ENCODE data around the gene MYH7.

The MYH7 gene

DNA sequence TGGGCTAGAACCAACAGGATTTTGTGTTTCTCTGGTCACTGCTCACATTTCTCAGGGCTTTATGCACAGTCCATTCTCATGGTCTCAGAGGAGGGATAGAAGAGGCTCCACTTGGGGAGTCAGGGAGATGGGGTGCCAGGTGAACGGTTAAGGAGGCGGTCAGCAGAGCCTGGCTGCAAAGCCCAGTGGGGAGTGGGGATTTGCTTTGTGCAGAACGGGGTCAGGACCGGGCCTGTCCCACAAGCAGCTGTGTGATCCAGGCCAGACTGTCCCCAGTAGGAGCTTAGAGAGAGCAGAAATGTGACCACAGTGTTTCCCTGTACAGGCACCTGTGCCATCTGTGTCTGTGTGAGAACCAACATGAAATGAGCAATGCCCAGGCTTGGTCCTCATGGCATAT, 54.5 kb downstream of the MYH7 start:
- no peak for TF ChIP-seq CTCF (IDR thresholded peaks at IDR 0.05; ENCODE audit: low read depth, low read length)
- no peak for DNase-seq (ENCODE audit: low read depth in 2 of 2)
- no peak overlapping the region for H3K4me3 ChIP-seq (replicated peaks in 1 of 2; ENCODE audit: low read depth in 2 of 2, low read length in 2 of 2)

DNA sequence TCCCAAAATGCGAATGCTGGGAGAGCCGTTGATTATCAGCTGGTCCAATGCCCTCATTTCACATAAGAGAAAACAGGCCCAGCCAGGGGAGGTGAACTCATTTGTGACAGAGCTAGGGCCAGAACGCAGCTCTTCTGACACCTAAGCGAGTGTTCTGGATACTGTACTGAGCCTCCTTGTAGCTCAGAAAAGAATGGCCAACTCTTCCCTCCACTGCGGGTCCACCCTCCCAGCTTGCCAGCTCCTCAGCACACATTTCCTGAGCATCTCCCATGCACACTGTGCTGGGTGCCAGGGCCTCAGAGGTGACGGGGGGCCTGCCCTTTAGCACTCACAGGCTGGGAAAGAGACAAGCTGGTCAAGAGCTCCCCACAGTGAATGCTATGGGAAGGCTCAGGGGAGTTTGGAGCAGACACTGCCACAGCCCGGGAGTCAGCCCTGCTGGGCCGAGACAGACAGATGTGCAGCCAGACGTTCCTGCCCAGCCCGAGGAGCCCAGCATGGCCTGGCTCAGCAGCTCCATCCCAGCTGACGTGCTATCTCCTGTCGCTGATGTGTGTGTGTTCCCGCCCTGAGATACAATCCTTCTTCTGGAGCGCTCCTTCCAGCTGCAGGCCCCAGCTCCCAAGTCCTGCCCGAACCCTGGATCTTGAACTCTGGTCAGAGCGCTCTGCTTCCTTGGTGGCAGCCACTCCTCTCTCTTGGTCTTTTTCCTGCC, 55.1 kb downstream of the MYH7 start:
- DNase-seq (ENCODE audit: low read depth in 2 of 2) = no peak
- no peak for TF ChIP-seq CTCF (IDR thresholded peaks at IDR 0.05; ENCODE audit: low read depth, low read length)
- no peak overlapping the region for H3K4me3 ChIP-seq (replicated peaks in 1 of 2; ENCODE audit: low read depth in 2 of 2, low read length in 2 of 2)

DNA sequence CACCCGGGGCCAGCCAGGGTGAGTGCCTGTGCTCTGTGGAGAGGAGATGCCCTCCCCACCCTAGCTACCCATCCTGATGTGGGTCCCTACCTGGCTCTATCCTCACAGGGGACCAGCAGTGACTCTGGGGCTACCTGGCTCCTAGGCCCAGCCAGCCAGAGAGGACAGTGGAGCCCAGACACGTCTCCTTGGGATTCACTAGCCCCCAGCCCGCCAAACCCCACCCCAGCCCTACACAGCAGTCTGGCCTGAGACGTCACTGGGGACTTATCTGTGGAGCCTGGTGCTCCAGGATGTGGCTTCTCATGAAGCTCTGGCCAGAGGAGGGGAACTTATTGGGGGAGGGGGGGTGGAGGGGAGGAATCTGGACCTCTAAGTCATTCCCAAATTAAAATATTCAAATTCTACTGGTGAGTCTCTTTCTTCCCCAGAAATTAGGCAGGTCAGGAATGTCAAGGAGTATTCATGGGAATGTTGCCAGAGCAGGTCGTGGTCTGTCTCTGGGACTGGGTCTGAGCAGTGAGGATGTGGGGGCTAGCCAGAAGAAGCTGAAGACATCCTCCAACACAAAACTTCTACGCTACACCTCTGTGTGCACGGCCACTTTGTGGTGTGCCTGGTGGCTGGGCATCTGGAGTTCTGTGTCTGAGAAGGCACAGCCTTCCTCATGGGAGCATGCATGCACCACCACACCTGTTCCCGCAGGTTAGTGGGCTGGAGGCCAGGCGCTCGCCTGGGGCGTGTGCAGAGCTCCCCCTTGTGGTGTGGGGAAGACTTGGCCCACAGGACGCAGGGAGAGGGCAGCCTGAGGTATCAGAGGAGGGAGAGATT, 55.9 kb downstream of the MYH7 start:
- DNase-seq (ENCODE audit: low read depth in 2 of 2) = peak; percentile 41 to 43
- peak; percentile 98 for TF ChIP-seq CTCF (IDR thresholded peaks at IDR 0.05; ENCODE audit: low read depth, low read length)
- H3K4me3 ChIP-seq (replicated peaks in 1 of 2; ENCODE audit: low read depth in 2 of 2, low read length in 2 of 2) = no peak overlapping the region

DNA sequence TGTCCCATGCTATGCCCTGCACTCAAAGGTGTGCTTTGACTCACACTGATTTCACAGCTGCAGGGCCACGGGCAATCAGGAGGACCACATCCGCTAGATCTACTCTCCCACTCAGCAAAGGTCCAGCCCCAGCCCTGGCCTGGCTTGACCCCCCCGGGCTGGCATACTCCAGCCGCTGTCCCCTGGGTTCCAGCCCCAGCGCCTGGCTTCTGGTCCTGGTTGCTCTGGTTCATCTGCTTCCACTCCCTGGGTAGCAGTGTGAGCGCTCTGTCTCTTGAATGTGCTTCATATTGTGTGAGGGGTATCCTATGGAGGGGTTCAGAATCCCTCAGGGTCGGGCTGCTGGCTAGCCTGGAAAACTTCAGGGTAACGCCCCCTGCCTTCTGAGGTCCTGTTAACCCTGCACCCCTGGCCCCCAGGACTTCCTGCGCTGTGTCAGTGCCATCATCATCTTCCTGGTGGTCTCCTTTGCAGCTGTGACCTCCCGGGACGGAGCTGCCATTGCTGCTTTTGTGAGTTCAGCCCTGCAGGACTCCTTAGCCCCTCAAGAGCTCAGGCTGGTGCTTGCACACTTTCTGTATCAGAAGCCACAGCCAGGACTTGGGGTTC, 56.7 kb downstream of the MYH7 start:
- H3K4me3 ChIP-seq (replicated peaks in 1 of 2; ENCODE audit: low read depth in 2 of 2, low read length in 2 of 2) = no peak overlapping the region
- no peak for DNase-seq (ENCODE audit: low read depth in 2 of 2)
- TF ChIP-seq CTCF (IDR thresholded peaks at IDR 0.05; ENCODE audit: low read depth, low read length) = no peak

DNA sequence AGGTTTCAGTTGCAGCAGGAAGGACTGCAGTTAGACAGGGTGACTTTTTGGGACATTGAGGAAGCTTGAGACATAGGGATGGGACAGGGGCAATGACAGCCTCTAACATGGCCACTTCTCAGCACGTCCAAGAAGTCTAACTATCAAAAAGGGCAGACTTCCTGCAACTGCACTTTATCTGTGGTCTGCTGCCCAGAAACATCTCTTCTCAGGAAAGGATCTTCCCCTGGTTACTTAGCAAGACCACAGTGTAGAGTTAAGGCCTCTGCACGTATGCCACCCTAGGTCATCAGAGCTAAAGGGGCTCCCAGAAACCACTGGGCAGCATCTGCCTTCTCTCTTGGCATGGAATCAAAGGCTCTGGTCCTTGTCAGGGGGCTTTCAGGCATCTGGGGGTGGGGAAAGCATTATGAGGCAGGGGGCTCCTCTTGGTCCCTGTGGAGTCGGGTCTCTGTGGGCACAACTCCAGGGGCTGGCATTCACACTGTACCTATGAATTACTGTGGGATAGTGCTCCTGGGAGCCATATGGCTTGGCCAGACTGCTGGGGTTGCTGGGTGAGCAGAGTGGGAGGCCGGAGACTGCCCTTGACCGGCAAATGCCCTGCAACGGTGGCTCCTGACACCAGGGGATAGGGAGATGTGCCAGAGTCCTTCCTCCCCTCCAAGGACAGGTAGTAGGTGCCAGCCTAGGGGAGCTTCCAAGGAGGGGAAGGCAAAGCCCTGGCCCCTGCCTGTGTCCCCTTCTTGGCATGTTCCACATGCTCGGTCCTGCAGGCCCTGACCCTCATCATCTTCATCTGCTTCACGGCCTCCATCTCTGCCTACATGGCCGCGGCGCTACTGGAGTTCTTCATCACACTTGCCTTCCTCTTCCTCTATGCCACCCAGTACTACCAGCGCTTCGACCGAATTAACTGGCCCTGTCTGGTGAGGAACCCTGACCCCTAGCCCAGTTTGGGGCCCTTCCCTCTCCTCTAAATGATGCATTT, 57.6 kb downstream of the MYH7 start:
- TF ChIP-seq CTCF (IDR thresholded peaks at IDR 0.05; ENCODE audit: low read depth, low read length) = no peak
- H3K4me3 ChIP-seq (replicated peaks in 1 of 2; ENCODE audit: low read depth in 2 of 2, low read length in 2 of 2) = no peak overlapping the region
- DNase-seq (ENCODE audit: low read depth in 2 of 2) = no peak

- no peak for DNase-seq (ENCODE audit: low read depth in 2 of 2)
- TF ChIP-seq CTCF (IDR thresholded peaks at IDR 0.05; ENCODE audit: low read depth, low read length) = no peak
- no peak overlapping the region for H3K4me3 ChIP-seq (replicated peaks in 1 of 2; ENCODE audit: low read depth in 2 of 2, low read length in 2 of 2)
Observed at GRCh38 chr14:23377198-23377550, 58.3 kb downstream of the MYH7 start.

All from cardiac fibroblast (primary cell).